Measurements from ENCODE around the gene NF2.

The NF2 gene

DNA sequence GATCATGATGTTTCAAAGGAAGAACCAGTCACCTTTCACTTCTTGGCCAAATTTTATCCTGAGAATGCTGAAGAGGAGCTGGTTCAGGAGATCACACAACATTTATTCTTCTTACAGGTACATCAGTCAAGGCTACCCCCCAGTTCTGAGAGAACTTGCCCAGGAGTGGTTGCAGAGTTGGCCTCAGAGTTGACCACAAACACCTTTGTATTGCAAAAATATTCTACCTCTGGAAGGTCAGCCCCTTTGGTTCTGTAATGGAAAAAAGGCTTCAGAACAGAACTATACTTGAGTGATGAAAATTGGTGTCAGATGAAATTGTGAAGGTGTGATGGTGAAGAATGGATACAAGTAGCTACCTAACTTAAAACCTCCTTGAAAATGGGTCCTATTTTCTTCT lies 35.7 kb downstream of the NF2 start:
- Mint-ChIP-seq H3K27me3 (no peaks in the 10 kb centered on the region), H3K4me3 (no peak overlapping the region), H3K27ac (ENCODE audit: low read depth) (no peak overlapping the region), H3K4me1 (peaks cover 33% of the 10 kb centered on the region), H3K9me3 (no peaks in the 10 kb centered on the region), H3K36me3 (ENCODE audit: insufficient read depth) (peaks cover 8% of the 10 kb centered on the region)
- ATAC-seq (replicated peaks; ENCODE audit: extremely low read depth, poor library complexity, severe bottlenecking) (no peak), DNase-seq (ENCODE audit: low spot score in 2 of 2) (no peak)

DNA sequence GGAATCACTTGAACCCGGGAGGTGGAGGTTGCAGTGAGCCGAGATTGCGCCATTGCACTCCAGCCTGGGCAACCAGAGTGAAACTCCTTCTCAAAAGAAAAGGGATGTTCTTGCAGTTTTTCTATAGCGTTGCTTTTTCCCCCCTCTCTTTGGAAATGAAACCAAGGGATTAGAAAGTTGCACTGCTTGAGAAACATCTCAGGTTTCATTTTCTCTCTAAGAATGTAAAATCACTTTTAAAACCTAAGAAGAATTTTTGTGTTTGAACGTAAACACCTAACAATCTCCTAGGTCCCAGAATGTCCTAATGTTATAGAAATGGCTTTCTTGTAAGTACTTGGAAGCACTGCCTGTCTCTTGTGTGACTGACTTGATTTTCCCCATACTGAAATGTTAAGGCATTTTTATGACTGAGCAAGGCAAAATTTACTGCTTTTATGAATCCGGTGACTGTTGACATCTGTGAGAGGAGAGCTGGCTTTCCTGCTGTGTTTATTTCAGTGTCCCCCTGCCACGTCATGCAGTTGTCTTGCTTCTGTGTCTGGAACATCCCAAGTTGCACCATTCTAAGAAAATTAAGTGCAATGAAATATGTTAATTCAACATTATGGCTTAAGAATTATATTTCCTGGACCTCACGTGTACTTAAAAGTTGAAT lies 37.7 kb downstream of the NF2 start:
- ATAC-seq (replicated peaks; ENCODE audit: extremely low read depth, poor library complexity, severe bottlenecking) (no peak), DNase-seq (ENCODE audit: low spot score in 2 of 2) (no peak)
- Mint-ChIP-seq H3K27ac (ENCODE audit: low read depth) (peak overlapping the region; percentile 26), H3K4me3 (peak overlapping the region; percentile 18), H3K36me3 (ENCODE audit: insufficient read depth) (peaks cover 16% of the 10 kb centered on the region), H3K4me1 (peaks cover 28% of the 10 kb centered on the region), H3K27me3 (no peaks in the 10 kb centered on the region), H3K9me3 (no peaks in the 10 kb centered on the region)

DNA sequence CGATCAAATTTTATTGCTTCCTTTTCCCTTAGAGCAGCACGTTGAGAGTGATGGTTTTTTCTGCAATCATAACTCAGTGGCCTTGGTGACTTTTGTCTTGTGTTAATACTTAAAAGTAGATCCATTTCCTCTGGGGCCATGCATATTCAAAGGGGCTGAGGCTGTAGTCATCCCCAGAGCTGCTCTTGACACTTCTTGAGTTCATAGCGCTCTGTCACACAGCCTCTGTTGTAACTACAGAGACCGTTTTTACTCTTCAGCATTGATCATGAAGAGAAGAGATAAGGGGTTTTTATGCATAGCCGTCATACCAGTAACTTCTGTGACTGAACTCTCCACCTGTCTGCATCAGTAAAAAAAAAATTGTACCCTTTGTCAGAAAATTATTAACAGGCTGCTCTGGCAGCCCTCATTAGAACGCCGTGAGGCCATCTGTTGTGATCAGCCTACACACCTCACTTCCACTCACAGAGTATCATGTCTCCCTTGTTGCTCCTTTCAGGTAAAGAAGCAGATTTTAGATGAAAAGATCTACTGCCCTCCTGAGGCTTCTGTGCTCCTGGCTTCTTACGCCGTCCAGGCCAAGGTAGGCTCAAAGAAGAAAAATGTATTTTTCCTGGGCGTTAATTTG lies 38.4 kb downstream of the NF2 start:
- peaks cover 18% of the 10 kb centered on the region for H3K36me3 Mint-ChIP-seq (ENCODE audit: insufficient read depth)
- H3K27ac Mint-ChIP-seq (ENCODE audit: low read depth), result peak overlapping the region; percentile 26
- H3K4me3 Mint-ChIP-seq, result peak overlapping the region; percentile 18
- no peaks in the 10 kb centered on the region for H3K27me3 Mint-ChIP-seq
- ATAC-seq (replicated peaks; ENCODE audit: extremely low read depth, poor library complexity, severe bottlenecking) (no peak), DNase-seq (ENCODE audit: low spot score in 2 of 2) (no peak)
- peaks cover 28% of the 10 kb centered on the region for H3K4me1 Mint-ChIP-seq
- H3K9me3 Mint-ChIP-seq, result no peaks in the 10 kb centered on the region

DNA sequence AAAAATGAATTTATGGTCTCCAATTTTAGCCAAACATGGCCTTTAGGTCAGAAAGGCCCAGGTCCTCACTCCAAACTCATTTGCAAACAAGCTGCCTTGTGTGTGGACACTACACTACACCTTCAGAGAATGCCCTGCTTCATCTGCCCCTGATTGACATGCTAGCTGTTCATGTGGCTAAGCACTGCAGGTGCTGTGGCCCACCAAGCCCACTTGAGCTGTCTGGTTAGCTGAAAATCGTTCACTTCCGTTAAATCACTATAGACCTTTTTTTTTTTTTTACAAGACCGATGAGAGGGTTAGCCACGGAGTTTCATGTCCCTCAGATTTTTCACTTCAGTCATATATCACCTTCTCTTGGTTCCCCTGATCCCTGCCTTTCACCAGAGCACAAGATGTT lies 39.3 kb downstream of the NF2 start:
- ATAC-seq (replicated peaks; ENCODE audit: extremely low read depth, poor library complexity, severe bottlenecking), result no peak
- no peak for DNase-seq (ENCODE audit: low spot score in 2 of 2)
- Mint-ChIP-seq H3K27ac (ENCODE audit: low read depth) (peak overlapping the region; percentile 26), H3K9me3 (no peaks in the 10 kb centered on the region), H3K36me3 (ENCODE audit: insufficient read depth) (peaks cover 21% of the 10 kb centered on the region), H3K4me1 (peaks cover 28% of the 10 kb centered on the region), H3K27me3 (no peaks in the 10 kb centered on the region), H3K4me3 (no peak overlapping the region)

DNA sequence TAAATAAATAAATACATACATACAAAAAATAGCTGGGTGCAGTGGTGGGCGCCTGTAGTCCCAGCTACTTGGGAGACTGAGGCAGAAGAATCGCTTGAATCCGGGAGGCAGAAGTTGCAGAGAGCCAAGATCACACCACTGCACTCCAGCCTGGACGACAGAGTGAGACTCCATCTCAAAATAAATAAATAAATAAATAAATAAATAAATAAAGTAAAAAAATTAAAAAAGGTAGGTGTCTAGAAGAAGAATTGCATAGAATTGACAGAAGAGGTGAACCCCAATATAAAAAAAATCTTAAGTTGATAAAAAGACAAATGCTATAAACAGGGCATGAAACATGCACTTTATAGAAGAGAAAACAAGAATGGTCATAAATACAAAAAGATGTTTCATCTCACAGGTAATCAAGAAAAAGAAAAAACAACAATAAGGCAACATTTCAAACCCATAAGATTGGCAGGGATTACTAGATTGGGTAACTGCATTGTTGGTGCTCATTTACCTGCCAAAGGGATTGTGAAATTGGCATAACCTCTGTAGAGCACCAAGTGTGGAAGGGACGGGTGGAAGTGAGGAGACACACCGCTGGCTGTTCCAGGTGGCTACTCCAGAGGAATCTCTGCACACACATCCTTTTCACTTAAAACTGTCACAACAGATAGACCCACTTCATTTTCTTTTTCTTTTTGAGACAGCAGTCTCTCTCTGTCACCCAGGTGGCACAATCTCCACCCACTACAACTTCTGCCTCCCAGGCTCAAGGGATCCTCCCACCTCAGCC lies 44.7 kb downstream of the NF2 start:
- no peaks in the 10 kb centered on the region for H3K4me1 Mint-ChIP-seq
- no peaks in the 10 kb centered on the region for H3K27me3 Mint-ChIP-seq
- ATAC-seq (replicated peaks; ENCODE audit: extremely low read depth, poor library complexity, severe bottlenecking), result no peak
- H3K36me3 Mint-ChIP-seq (ENCODE audit: insufficient read depth), result peaks cover 16% of the 10 kb centered on the region
- H3K9me3 Mint-ChIP-seq, result no peaks in the 10 kb centered on the region
- H3K27ac Mint-ChIP-seq (ENCODE audit: low read depth), result no peak overlapping the region
- no peak for DNase-seq (ENCODE audit: low spot score in 2 of 2)
- H3K4me3 Mint-ChIP-seq, result no peak overlapping the region

DNA sequence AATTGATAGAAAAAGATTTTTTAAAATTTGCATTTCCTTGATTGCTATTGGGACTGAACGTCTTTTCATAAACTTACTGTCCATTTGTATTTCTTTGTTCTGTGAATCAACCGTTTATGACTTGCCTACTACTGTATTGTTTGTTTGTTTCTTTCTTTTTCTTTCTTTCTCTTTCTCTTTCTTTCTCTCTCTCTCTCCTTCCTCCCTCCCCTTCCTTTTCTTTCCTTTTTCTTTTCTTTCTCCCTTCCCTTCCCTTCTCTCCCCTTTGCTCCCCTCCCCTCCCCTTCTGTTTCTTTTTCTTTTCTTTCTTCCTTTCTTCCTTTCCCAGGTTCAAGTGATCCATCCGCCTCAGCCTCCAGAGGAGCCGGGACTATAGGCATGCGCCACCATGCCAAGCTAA lies 46.9 kb downstream of the NF2 start:
- H3K27ac Mint-ChIP-seq (ENCODE audit: low read depth), result no peak overlapping the region
- ATAC-seq (replicated peaks; ENCODE audit: extremely low read depth, poor library complexity, severe bottlenecking) (no peak), DNase-seq (ENCODE audit: low spot score in 2 of 2) (no peak)
- no peaks in the 10 kb centered on the region for H3K4me1 Mint-ChIP-seq
- H3K36me3 Mint-ChIP-seq (ENCODE audit: insufficient read depth), result peaks cover 16% of the 10 kb centered on the region
- H3K9me3 Mint-ChIP-seq, result no peaks in the 10 kb centered on the region
- no peak overlapping the region for H3K4me3 Mint-ChIP-seq
- H3K27me3 Mint-ChIP-seq, result no peaks in the 10 kb centered on the region

DNA sequence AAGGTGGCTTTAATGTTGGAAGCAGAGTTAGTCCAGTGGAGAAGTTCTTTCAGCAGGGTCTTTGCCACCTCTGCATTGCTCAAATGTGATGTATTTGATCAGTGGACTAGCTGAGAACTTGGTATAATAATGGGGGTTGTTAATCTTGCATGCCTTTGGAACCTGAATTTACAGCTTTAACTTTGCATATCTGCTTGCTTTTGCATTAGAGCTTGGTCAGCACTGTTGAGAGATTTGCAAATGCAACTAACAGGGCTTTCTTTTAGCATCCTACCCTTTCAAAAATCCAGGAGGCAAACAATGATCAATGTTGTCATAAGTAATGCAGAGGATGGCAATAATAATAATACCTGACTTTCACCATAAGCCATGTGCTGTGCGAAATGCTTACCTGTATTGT lies 48.2 kb downstream of the NF2 start:
- no peak overlapping the region for H3K27ac Mint-ChIP-seq (ENCODE audit: low read depth)

DNA sequence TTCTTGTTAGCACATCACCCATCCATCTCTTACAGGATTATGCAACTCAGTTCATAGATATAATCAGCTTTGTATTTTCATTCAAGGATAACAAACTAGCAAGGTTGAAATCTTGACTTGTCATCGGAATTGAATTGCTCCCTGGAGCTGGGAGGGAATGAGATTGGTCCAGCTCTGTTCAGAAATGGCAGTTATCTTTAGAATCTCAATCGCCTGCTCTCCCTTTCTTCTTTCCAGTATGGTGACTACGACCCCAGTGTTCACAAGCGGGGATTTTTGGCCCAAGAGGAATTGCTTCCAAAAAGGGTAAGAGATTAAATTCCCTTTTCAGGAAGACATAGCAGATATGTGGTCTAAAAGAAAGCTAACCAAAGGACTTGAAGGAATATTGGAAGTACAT lies 51.0 kb downstream of the NF2 start:
- Mint-ChIP-seq H3K9me3 (no peaks in the 10 kb centered on the region), H3K4me3 (no peak overlapping the region), H3K36me3 (ENCODE audit: insufficient read depth) (peaks cover 23% of the 10 kb centered on the region), H3K4me1 (no peaks in the 10 kb centered on the region), H3K27ac (ENCODE audit: low read depth) (no peak overlapping the region), H3K27me3 (no peaks in the 10 kb centered on the region)
- DNase-seq (ENCODE audit: low spot score in 2 of 2) (no peak), ATAC-seq (replicated peaks; ENCODE audit: extremely low read depth, poor library complexity, severe bottlenecking) (no peak)

More for the DNA sequence above, 48.2 kb downstream of the NF2 start:
- H3K4me3 Mint-ChIP-seq, result no peak overlapping the region
- H3K9me3 Mint-ChIP-seq, result no peaks in the 10 kb centered on the region
- H3K4me1 Mint-ChIP-seq, result no peaks in the 10 kb centered on the region
- ATAC-seq (replicated peaks; ENCODE audit: extremely low read depth, poor library complexity, severe bottlenecking) (no peak), DNase-seq (ENCODE audit: low spot score in 2 of 2) (no peak)
- H3K27me3 Mint-ChIP-seq, result no peaks in the 10 kb centered on the region
- peaks cover 20% of the 10 kb centered on the region for H3K36me3 Mint-ChIP-seq (ENCODE audit: insufficient read depth)

DNA sequence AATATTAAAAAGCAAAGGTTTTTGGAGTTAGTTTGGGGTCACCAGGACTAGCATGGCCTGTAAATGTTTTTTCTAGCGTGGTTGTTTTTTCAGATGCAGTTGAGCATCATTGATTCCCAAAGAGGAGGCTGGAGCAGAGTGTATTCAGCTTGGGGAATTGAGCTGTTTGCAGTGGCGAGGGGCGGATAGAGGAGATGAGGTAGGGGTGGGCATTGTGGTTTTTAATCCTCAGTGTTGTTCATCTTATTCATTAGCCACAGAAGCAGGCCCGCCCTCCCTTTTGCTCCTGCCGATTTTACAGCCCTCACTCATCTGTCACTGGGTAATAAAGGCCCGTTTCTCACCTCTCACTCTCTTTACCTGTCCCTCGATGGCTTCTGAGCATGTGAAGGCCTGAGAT lies 51.4 kb downstream of the NF2 start:
- Mint-ChIP-seq H3K4me1 (no peaks in the 10 kb centered on the region), H3K27me3 (no peaks in the 10 kb centered on the region), H3K9me3 (no peaks in the 10 kb centered on the region), H3K4me3 (no peak overlapping the region), H3K36me3 (ENCODE audit: insufficient read depth) (peaks cover 23% of the 10 kb centered on the region), H3K27ac (ENCODE audit: low read depth) (no peak overlapping the region)
- ATAC-seq (replicated peaks; ENCODE audit: extremely low read depth, poor library complexity, severe bottlenecking) (no peak), DNase-seq (ENCODE audit: low spot score in 2 of 2) (no peak)

DNA sequence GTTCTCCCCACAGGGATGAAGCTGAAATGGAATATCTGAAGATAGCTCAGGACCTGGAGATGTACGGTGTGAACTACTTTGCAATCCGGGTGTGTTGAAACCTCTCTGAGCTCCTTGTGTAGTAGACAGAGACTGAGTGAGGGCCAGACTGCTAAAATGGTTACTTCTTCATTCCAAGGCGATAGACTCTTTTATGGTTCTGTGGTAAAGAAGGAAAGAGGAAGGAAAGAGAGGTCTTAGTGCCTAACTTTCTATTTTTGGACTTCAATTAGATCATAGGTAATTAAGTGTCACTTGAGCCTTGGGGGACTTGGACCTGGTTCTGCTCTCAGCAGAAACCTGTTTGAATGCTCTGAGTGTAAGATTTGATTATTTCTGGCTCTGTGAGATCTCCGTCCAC lies 54.7 kb downstream of the NF2 start:
- no peaks in the 10 kb centered on the region for H3K9me3 Mint-ChIP-seq

DNA sequence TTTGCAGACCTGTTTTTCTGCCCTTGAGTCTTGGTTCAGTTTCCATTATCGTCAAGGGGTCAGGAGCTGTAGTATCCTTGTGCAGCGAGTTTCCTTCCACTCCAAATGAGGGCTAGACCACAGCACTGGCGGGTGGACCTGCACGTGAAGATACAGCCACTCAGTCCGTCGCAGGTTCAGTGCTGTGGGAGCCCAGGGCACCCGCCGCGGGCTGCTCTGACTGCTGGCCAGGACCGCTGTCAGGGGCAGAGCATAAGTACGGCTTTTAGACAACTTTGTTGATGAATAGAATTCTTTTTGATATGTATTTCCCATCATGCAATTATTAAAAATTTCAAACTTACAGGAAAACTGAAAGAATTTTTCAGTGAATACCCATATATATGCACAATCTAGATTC lies 56.6 kb downstream of the NF2 start:
- H3K36me3 Mint-ChIP-seq (ENCODE audit: insufficient read depth), result peaks cover 27% of the 10 kb centered on the region

More for the DNA sequence above, 54.7 kb downstream of the NF2 start:
- peaks cover 27% of the 10 kb centered on the region for H3K36me3 Mint-ChIP-seq (ENCODE audit: insufficient read depth)
- no peak overlapping the region for H3K27ac Mint-ChIP-seq (ENCODE audit: low read depth)
- DNase-seq (ENCODE audit: low spot score in 2 of 2), result no peak
- H3K27me3 Mint-ChIP-seq, result no peaks in the 10 kb centered on the region
- no peak for ATAC-seq (replicated peaks; ENCODE audit: extremely low read depth, poor library complexity, severe bottlenecking)
- H3K4me3 Mint-ChIP-seq, result no peak overlapping the region
- H3K4me1 Mint-ChIP-seq, result no peaks in the 10 kb centered on the region

DNA sequence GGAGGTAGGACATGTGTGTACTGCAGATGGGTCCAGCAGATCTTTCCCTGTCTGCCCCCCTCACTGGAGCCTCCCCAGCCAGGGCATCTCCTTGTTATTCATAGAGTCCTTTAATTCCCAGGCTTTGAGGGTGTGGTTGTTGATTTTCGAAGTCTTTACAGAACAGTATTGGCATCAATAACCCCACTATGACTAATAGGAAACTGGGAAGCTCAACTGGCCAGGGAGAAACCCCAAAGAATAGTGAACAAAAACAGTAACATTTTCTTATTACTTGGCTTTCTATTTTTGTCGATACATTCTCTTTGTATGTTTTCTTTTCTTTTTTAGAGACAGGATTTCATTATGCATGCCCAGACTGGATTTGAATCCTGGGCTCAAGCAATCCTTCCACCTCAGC lies 57.9 kb downstream of the NF2 start:
- H3K36me3 Mint-ChIP-seq (ENCODE audit: insufficient read depth), result peaks cover 27% of the 10 kb centered on the region
- DNase-seq (ENCODE audit: low spot score in 2 of 2), result no peak
- H3K27ac Mint-ChIP-seq (ENCODE audit: low read depth), result no peak overlapping the region
- no peaks in the 10 kb centered on the region for H3K27me3 Mint-ChIP-seq
- H3K9me3 Mint-ChIP-seq, result no peaks in the 10 kb centered on the region
- no peak for ATAC-seq (replicated peaks; ENCODE audit: extremely low read depth, poor library complexity, severe bottlenecking)
- no peak overlapping the region for H3K4me3 Mint-ChIP-seq
- no peaks in the 10 kb centered on the region for H3K4me1 Mint-ChIP-seq

More for the DNA sequence above, 56.6 kb downstream of the NF2 start:
- Mint-ChIP-seq H3K4me1 (no peaks in the 10 kb centered on the region), H3K4me3 (no peak overlapping the region), H3K27me3 (no peaks in the 10 kb centered on the region), H3K9me3 (no peaks in the 10 kb centered on the region), H3K27ac (ENCODE audit: low read depth) (no peak overlapping the region)
- ATAC-seq (replicated peaks; ENCODE audit: extremely low read depth, poor library complexity, severe bottlenecking) (no peak), DNase-seq (ENCODE audit: low spot score in 2 of 2) (no peak)
